Mesendoderm (in vitro differentiated cells): ENCODE data around the gene KIF21B.
A peak's percentile ranks its signal among the peaks of the same experiment; 100 is the strongest.

ENCODE experiments used
- DNase-seq: peaks from one replicate; pipeline ENCODE4 v3.0.0; 2013
- H2AK5ac ChIP-seq: 2 replicates; pipeline ENCODE4 v1.6.1; 2013; ENCODE audit warnings: low read length, inconsistent platforms
- H2BK120ac ChIP-seq: 2 replicates; pipeline ENCODE4 v1.6.1; 2013; ENCODE audit warnings: low read depth, mild to moderate bottlenecking, low read length, moderate library complexity, mixed read lengths
- H2BK15ac ChIP-seq: replicated peaks from 2 replicates; pipeline ENCODE4 v1.6.1; 2013; ENCODE audit warnings: low read depth, mild to moderate bottlenecking, moderate library complexity
- H2BK5ac ChIP-seq: 2 replicates; pipeline ENCODE4 v1.6.1; 2013; ENCODE audit warnings: low read length, inconsistent platforms
- H3K18ac ChIP-seq: 2 replicates; pipeline ENCODE4 v1.6.1; 2013; ENCODE audit warnings: mild to moderate bottlenecking, low read length, mixed read lengths
- H3K23ac ChIP-seq: one replicate; pipeline ENCODE4 v1.6.1; 2013; ENCODE audit warnings: low read length
- H3K27ac ChIP-seq: 2 replicates; pipeline ENCODE4 v1.5.1; 2013; ENCODE audit warnings: low read depth, mild to moderate bottlenecking, inconsistent platforms, low read length, moderate library complexity
- H3K27me3 ChIP-seq: 2 replicates; pipeline ENCODE4 v1.6.1; 2013; ENCODE audit warnings: low read length, control low read depth, mild to moderate bottlenecking, inconsistent platforms; ENCODE audit not compliant: insufficient read depth, poor library complexity
- H3K36me3 ChIP-seq: 2 replicates; pipeline ENCODE4 v1.6.1; 2013; ENCODE audit warnings: low read length, inconsistent platforms; ENCODE audit not compliant: control insufficient read depth, insufficient read depth
- H3K4ac ChIP-seq: one replicate; pipeline ENCODE4 v1.6.1; 2013; ENCODE audit warnings: low read depth, mild to moderate bottlenecking, low read length, moderate library complexity
- H3K4me1 ChIP-seq: 2 replicates; pipeline ENCODE4 v1.6.1; 2013; ENCODE audit warnings: low read depth, low read length, inconsistent platforms; ENCODE audit not compliant: control insufficient read depth
- H3K4me2 ChIP-seq: 2 replicates; pipeline ENCODE4 v1.6.1; 2013; ENCODE audit warnings: low read length
- H3K4me3 ChIP-seq: 2 replicates; pipeline ENCODE4 v1.5.1; 2013; ENCODE audit warnings: mild to moderate bottlenecking, low read length
- H3K56ac ChIP-seq: one replicate; pipeline ENCODE4 v1.6.1; 2013; ENCODE audit warnings: low read length
- H3K79me1 ChIP-seq: 2 replicates; pipeline ENCODE4 v1.6.1; 2013; ENCODE audit warnings: low read length, inconsistent platforms
- H3K79me2 ChIP-seq: 2 replicates; pipeline ENCODE4 v1.6.1; 2013; ENCODE audit warnings: mild to moderate bottlenecking, low read length; ENCODE audit not compliant: control insufficient read depth, insufficient read depth
- H3K9ac ChIP-seq: 2 replicates; pipeline ENCODE4 v1.6.1; 2013; ENCODE audit warnings: low read length, inconsistent platforms
- H4K5ac ChIP-seq: one replicate; pipeline ENCODE4 v1.6.1; 2013; ENCODE audit warnings: low read length
- H4K8ac ChIP-seq: one replicate; pipeline ENCODE4 v1.6.1; 2013; ENCODE audit warnings: low read depth, mild to moderate bottlenecking, control low read depth, low read length, moderate library complexity
- WGBS: extraction: QIAGEN DNeasy Blood & Tissue Kit; methylation state at CpG from one replicate; pipeline ENCODE4 v1.1.7; 2013; ENCODE audit warnings: low lambda C conversion rate, missing lambda C conversion rate; ENCODE audit not compliant: insufficient coverage; ENCODE audit errors: extremely low coverage; 5-methylcytosine and 5-hydroxymethylcytosine counted together

KIF21B gene

DNA sequence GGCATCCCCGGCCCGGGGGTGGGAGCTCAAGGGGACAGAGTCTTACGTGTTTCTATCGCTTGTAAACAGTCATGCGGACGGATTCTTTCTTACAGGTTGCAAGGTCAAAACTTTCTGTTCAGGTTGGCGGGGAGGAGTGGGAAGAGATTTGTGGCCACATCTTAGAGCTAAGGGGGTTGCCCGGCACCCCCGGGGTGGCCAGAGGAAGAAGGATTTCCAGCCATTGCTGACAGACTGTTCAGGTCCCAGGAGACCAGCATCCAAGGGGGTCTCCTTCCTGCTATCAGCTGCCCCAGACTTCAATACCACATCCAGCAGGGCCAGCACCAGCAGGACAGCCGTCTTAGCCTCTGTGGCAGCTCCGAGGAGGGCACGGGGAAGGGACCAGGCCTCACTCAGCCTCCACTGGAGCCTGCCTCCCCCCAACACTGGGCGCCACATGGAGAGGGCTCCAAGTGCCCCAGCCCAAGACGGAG is 52.0 kb downstream of the KIF21B start:
- Histone ChIP-seq H3K27ac (no peak overlapping the region), H2BK120ac (no peak overlapping the region), H3K18ac (no peak overlapping the region), H3K56ac (no peak overlapping the region), H3K4me1 (no peaks in the 10 kb centered on the region), H4K8ac (no peak overlapping the region), H3K4me3 (no peak overlapping the region), H3K4ac (no peak overlapping the region), H3K36me3 (no peaks in the 10 kb centered on the region), H2BK15ac (no peak overlapping the region), H3K4me2 (no peak overlapping the region), H3K79me2 (no peaks in the 10 kb centered on the region), H3K27me3 (no peaks in the 10 kb centered on the region), H2AK5ac (no peak overlapping the region), H4K5ac (no peak overlapping the region), H3K9ac (no peak overlapping the region), H3K79me1 (no peaks in the 10 kb centered on the region), H3K23ac (no peak overlapping the region), H2BK5ac (no peak overlapping the region)
- WGBS, result no CpG with 5 or more reads among the region's 14 CpGs
- no peak for DNase-seq

DNA sequence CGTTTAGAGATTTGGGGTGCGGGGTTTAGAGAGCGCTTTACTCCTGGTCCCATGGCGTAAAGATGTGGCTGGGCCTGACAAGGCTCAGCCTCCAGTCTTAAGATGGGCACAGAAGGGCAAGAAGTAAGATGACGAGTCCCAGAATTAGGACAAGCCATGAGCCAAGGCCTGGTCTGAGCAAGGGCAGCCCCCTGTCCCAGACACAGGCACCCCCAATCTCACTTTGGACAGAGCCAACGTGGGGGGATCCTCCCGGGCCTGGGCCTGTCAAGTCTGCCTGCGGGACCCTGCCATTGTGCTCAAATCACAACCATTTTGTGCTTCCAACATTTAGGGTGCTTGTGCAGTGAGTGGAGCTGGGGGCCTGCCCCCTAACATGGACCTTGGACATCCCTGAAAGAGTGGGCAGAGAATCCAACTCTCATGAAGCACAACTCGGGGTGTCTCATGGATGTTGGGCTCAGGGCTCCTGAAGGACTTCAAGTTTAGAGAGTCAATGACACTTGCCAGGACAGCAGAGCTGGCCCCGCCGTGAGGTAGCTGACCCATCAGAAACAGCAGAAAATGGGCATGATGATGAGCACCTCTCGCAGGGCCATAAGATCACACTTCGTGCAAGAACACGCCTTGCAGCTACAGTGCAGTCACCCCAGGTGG is 52.6 kb downstream of the KIF21B start:
- no peak overlapping the region for H3K18ac ChIP-seq
- no peak overlapping the region for H3K4me3 ChIP-seq
- no peak overlapping the region for H3K23ac ChIP-seq
- no peak overlapping the region for H4K5ac ChIP-seq
- WGBS, result no CpG with 5 or more reads among the region's 14 CpGs
- H2BK120ac ChIP-seq, result no peak overlapping the region
- H3K27ac ChIP-seq, result no peak overlapping the region
- no peak overlapping the region for H2BK15ac ChIP-seq
- no peak for DNase-seq
- no peaks in the 10 kb centered on the region for H3K79me1 ChIP-seq
- H3K56ac ChIP-seq, result no peak overlapping the region
- H4K8ac ChIP-seq, result no peak overlapping the region
- no peak overlapping the region for H3K4me2 ChIP-seq
- no peaks in the 10 kb centered on the region for H3K27me3 ChIP-seq
- H3K4ac ChIP-seq, result no peak overlapping the region
- H3K4me1 ChIP-seq, result no peaks in the 10 kb centered on the region
- H3K9ac ChIP-seq, result no peak overlapping the region
- H3K79me2 ChIP-seq, result no peaks in the 10 kb centered on the region
- no peaks in the 10 kb centered on the region for H3K36me3 ChIP-seq
- no peak overlapping the region for H2BK5ac ChIP-seq
- H2AK5ac ChIP-seq, result no peak overlapping the region

DNA sequence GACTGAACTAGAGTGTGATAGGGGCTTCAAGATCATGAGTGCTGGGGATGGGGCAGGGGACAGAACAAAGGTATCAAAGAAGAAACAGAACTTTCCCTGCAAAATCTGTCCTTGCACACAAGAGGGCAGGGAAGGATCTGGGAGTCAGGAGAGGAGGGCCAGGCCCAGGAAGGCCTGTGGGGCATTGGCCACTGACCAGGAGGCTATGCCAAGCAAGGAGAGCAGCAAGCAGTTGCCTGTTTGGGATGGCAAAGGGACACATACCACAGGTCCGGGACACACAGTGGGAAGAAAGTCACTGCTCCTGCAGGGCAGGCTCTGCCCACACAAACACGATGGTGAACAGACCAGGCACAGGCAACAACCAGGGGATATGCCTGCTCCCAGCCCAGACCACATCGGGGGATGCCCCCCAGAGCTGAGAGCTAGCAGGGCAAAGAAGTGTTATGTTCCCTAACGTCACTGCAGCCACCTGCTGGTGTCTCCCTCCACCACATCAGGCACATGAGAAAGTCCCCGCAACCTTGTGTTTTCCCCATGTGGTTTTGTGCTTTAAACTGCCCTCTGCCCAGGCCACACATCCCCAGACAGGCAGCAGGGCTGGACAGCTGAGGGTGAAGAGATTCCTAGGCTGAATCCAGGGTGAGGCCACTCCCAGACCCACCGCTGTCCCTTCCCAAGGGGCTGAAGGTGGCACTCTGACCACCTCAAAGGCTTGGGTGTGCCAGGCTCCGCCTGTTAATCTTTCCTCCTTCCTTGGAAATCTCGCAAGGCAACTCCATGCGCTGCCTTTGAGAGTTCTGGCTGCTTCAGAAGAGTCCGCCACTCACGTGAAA is 53.6 kb downstream of the KIF21B start:
- no peak overlapping the region for H4K8ac ChIP-seq
- no peak overlapping the region for H3K4me3 ChIP-seq
- WGBS, result no CpG with 5 or more reads among the region's 11 CpGs
- H3K27me3 ChIP-seq, result no peaks in the 10 kb centered on the region
- H3K9ac ChIP-seq, result no peak overlapping the region
- H3K18ac ChIP-seq, result no peak overlapping the region
- no peak overlapping the region for H3K4me2 ChIP-seq
- H3K4me1 ChIP-seq, result no peaks in the 10 kb centered on the region
- H2BK120ac ChIP-seq, result no peak overlapping the region
- H3K79me1 ChIP-seq, result no peaks in the 10 kb centered on the region
- H3K23ac ChIP-seq, result no peak overlapping the region
- H4K5ac ChIP-seq, result no peak overlapping the region
- peak; percentile 9 for DNase-seq
- no peaks in the 10 kb centered on the region for H3K36me3 ChIP-seq
- H3K79me2 ChIP-seq, result no peaks in the 10 kb centered on the region
- H3K4ac ChIP-seq, result no peak overlapping the region
- H2BK5ac ChIP-seq, result no peak overlapping the region
- H2AK5ac ChIP-seq, result no peak overlapping the region
- H2BK15ac ChIP-seq, result no peak overlapping the region
- no peak overlapping the region for H3K56ac ChIP-seq
- H3K27ac ChIP-seq, result no peak overlapping the region

DNA sequence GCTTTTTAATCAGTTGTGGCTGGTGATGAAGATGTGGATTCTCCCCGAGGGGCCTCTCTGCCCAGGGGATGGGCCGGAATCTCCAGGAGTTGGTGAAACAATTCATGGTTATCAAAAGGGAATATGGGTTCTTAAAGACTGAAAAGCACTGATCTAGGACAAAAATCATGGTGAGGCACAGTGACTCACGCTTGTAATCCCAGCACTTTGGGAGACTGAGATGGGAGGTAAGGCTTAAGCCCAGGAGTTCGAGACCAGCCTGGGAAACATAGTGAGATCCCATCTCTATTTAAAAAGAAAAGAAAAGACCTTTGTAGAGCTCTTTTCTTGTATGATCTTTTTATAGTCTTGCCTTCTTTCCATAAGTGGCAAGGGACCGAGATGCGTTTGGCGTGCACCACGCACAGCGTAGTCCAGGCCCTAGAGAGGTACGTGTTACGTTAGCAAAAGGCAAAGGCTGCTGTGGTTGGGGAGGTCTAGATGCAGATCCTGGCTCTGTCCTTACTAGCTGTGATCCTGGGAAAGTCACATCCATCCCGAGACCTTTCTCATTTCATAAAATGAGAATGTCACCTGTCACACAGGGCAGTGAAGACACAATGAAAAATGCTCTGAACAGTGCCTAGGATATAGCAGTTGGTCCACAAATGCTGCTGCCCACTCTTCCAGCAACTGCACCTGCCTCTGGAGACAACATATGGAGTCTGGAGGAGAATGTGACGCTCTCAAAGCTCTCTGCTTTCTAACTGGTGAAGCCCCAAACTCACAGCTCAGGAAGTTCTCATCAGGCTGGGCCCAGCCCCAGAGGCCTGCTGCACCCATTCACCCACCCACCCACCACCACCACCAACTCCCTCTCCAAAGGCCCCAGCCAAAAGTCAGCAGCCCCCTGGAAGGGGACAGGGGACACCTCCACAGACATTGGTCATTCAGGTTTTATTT is 54.8 kb downstream of the KIF21B start:
- Histone ChIP-seq H3K4me2 (no peak overlapping the region), H3K36me3 (no peaks in the 10 kb centered on the region), H2BK5ac (no peak overlapping the region), H3K4me1 (no peaks in the 10 kb centered on the region), H3K18ac (no peak overlapping the region), H2BK15ac (no peak overlapping the region), H3K56ac (no peak overlapping the region), H4K5ac (no peak overlapping the region), H4K8ac (no peak overlapping the region), H3K4me3 (no peak overlapping the region), H3K27me3 (no peaks in the 10 kb centered on the region), H3K79me2 (no peaks in the 10 kb centered on the region), H3K4ac (no peak overlapping the region), H3K9ac (no peak overlapping the region), H2BK120ac (no peak overlapping the region), H2AK5ac (no peak overlapping the region), H3K27ac (no peak overlapping the region), H3K23ac (no peak overlapping the region), H3K79me1 (no peaks in the 10 kb centered on the region)
- WGBS, result no CpG with 5 or more reads among the region's 13 CpGs
- DNase-seq, result no peak

DNA sequence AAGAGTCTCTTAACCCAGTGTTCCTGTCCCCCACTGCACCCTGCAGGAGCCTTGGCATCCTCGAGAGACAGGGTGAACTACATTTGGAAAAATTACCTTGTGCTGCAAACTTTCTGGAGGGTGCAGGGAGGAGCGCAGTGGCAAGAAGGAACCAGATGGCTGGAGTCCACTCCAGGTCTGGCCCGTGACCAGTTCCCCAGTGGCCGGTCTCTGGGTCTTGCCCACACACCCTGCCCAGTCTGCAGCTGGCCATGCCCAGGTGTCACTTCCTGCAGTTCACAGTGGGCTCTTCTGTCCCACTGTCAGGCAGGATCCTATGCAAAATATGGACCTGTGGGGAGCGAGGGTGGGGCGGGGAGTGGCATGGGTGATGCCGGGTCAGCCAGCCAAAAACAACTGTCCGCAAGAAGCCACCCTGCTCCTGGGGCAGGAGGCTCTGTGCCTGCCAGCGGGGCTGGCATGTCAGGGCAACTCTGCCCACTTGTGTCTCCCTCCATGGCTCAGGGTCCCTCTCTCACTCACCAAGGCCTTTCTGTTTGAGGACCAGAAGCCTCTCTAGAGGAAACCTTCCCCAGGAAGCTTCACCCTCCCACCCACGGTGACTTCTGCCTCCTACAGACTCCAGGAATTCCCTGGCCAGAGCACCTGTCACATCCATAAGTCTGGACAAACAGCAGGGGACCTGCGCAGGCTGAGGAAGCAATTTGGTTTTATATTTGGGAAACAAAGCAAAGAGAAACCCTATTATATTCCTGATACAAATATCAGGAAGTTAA is 55.6 kb downstream of the KIF21B start:
- no peaks in the 10 kb centered on the region for H3K4me1 ChIP-seq
- H3K9ac ChIP-seq, result no peak overlapping the region
- DNase-seq, result no peak
- H3K27ac ChIP-seq, result no peak overlapping the region
- no peak overlapping the region for H3K4me2 ChIP-seq
- H3K79me1 ChIP-seq, result no peaks in the 10 kb centered on the region
- no peak overlapping the region for H2AK5ac ChIP-seq
- H2BK120ac ChIP-seq, result no peak overlapping the region
- no peak overlapping the region for H2BK5ac ChIP-seq
- no peaks in the 10 kb centered on the region for H3K27me3 ChIP-seq
- no peak overlapping the region for H3K4me3 ChIP-seq
- no peak overlapping the region for H4K8ac ChIP-seq
- H3K23ac ChIP-seq, result no peak overlapping the region
- no peak overlapping the region for H3K4ac ChIP-seq
- no peaks in the 10 kb centered on the region for H3K36me3 ChIP-seq
- H4K5ac ChIP-seq, result no peak overlapping the region
- no peak overlapping the region for H2BK15ac ChIP-seq
- H3K18ac ChIP-seq, result no peak overlapping the region
- no CpG with 5 or more reads among the region's 11 CpGs for WGBS
- no peak overlapping the region for H3K56ac ChIP-seq
- no peaks in the 10 kb centered on the region for H3K79me2 ChIP-seq
